Stimulated activated CD8-positive, alpha-beta memory T cell treated with anti-CD3 and anti-CD28 coated beads, Interleukin-4, amount 100 ng/mL, for 4 hours (primary cell): ENCODE measurements around the gene CMTM4.
"Not testable (repeated sequence)": the region's sequence is repeated elsewhere in the genome, so short reads cannot be mapped to it uniquely, and the experiment has no call there.

Experiments
- DNase-seq, 2 donors: peaks; one replicate each; pipeline ENCODE4 v3.0.0-alpha.2; 2020; ENCODE audit warnings: low read depth in 2 of 2, low spot score in 1 of 2

CMTM4 gene

GRCh38 chr16:66649167-66649566, 47.4 kb downstream of the CMTM4 start:
- DNase-seq: no peak

GRCh38 chr16:66647866-66648265, 48.7 kb downstream of the CMTM4 start:
- DNase-seq: no peak

- DNase-seq: no peak
Measured at GRCh38 chr16:66641387-66641786, 55.2 kb downstream of the CMTM4 start.

- DNase-seq: no peak
Measured at GRCh38 chr16:66640724-66641314, 55.7 kb downstream of the CMTM4 start.

GRCh38 chr16:66639091-66639885, 57.3 kb downstream of the CMTM4 start:
- DNase-seq: no peak

- no peak for DNase-seq
Measured at GRCh38 chr16:66637806-66638205, 58.7 kb downstream of the CMTM4 start.

GRCh38 chr16:66636199-66636598, 60.3 kb downstream of the CMTM4 start:
- DNase-seq: no peak

- DNase-seq: no peak
Measured at GRCh38 chr16:66635406-66635805, 61.1 kb downstream of the CMTM4 start.

GRCh38 chr16:66634527-66635196, 61.9 kb downstream of the CMTM4 start:
- DNase-seq: no peak

- not testable (repeated sequence) for DNase-seq
Measured at GRCh38 chr16:66631558-66631957, 65.0 kb downstream of the CMTM4 start.

- DNase-seq: not testable (repeated sequence)
Measured at GRCh38 chr16:66630561-66631260, 65.8 kb downstream of the CMTM4 start.

- DNase-seq: no peak
Measured at GRCh38 chr16:66629856-66630255, 66.7 kb downstream of the CMTM4 start.

- DNase-seq: not testable (repeated sequence)
Measured at GRCh38 chr16:66627611-66628378, 68.7 kb downstream of the CMTM4 start.

- no peak for DNase-seq
Measured at GRCh38 chr16:66623755-66624154, 72.8 kb downstream of the CMTM4 start.

- no peak for DNase-seq
Measured at GRCh38 chr16:66622863-66623262, 73.7 kb downstream of the CMTM4 start.

- DNase-seq: no peak
Measured at GRCh38 chr16:66621973-66622372, 74.6 kb downstream of the CMTM4 start.

GRCh38 chr16:66620429-66620795, 76.1 kb downstream of the CMTM4 start:
- DNase-seq: no peak

GRCh38 chr16:66619534-66620428, 76.8 kb downstream of the CMTM4 start:
- DNase-seq: no peak

- no peak for DNase-seq
Measured at GRCh38 chr16:66618588-66619375, 77.8 kb downstream of the CMTM4 start.
